HG02884 (cell line): Measurements from ENCODE around the gene PCSK4.
"Not testable (repeated sequence)": the region's sequence is repeated elsewhere in the genome, so short reads cannot be mapped to it uniquely, and the experiment has no call there.

Experiments used
- ATAC-seq: cut with Tn5 transposase; IDR thresholded peaks from one replicate; pipeline ENCODE4 v1.9.1; 2021; ENCODE audit warnings: mild to moderate bottlenecking, moderate library complexity; ENCODE audit not compliant: unreplicated experiment

PCSK4 gene

GRCh38 chr19:1490311-1491113 lies at the start of gene PCSK4:
Gene PCSK4 (minus strand): TSS chr19:1490350. CDS start chr19:1490346, 4 bp downstream.
- peak; percentile 75 for ATAC-seq

- not testable (repeated sequence) for ATAC-seq
Measured at GRCh38 chr19:1539749-1540148, 49.6 kb upstream of the PCSK4 start.

- ATAC-seq: no peak
Measured at GRCh38 chr19:1538978-1539377, 48.8 kb upstream of the PCSK4 start.

GRCh38 chr19:1535699-1536098 lies 45.5 kb upstream of the PCSK4 start:
- ATAC-seq: not testable (repeated sequence)

GRCh38 chr19:1534972-1535371 lies 44.8 kb upstream of the PCSK4 start:
- no peak for ATAC-seq

- ATAC-seq: no peak
Measured at GRCh38 chr19:1533510-1534150, 43.5 kb upstream of the PCSK4 start.

GRCh38 chr19:1532003-1532402 lies 41.9 kb upstream of the PCSK4 start:
- ATAC-seq: no peak

- ATAC-seq: no peak
Measured at GRCh38 chr19:1531587-1531986, 41.4 kb upstream of the PCSK4 start.

- not testable (repeated sequence) for ATAC-seq
Measured at GRCh38 chr19:1530856-1531255, 40.7 kb upstream of the PCSK4 start.

- no peak for ATAC-seq
Measured at GRCh38 chr19:1529430-1529816, 39.3 kb upstream of the PCSK4 start.

GRCh38 chr19:1528596-1529429 lies 38.7 kb upstream of the PCSK4 start:
- ATAC-seq: no peak

- no peak for ATAC-seq
Measured at GRCh38 chr19:1527650-1528309, 37.6 kb upstream of the PCSK4 start.

GRCh38 chr19:1526979-1527649 lies 37.0 kb upstream of the PCSK4 start:
- no peak for ATAC-seq

GRCh38 chr19:1526066-1526778 lies 36.1 kb upstream of the PCSK4 start:
- no peak for ATAC-seq

GRCh38 chr19:1525343-1525742 lies 35.2 kb upstream of the PCSK4 start:
- no peak for ATAC-seq

- ATAC-seq: no peak
Measured at GRCh38 chr19:1524972-1525325, 34.8 kb upstream of the PCSK4 start.

- ATAC-seq: no peak
Measured at GRCh38 chr19:1524287-1524971, 34.3 kb upstream of the PCSK4 start.

- no peak for ATAC-seq
Measured at GRCh38 chr19:1523412-1524286, 33.5 kb upstream of the PCSK4 start, which contains the start of gene PLK5. Gene PLK5 (plus strand): TSS chr19:1524077. CDS start chr19:1526997, 2,920 bp downstream.
